ENCODE data around the gene NELFCD.

GRCh38 chr20:58950603-58951002 is 30.5 kb upstream of the NELFCD start:
- TF ChIP-seq CTCF (IDR thresholded peaks at IDR 0.05; ENCODE audit: low read depth, low read length) (peak; percentile 29), EZH2phosphoT487 (IDR thresholded peaks at IDR 0.05; ENCODE audit: low read depth) (no peak)

Data from OCI-LY3 (cell line).